IMR-90 (cell line): ENCODE data around the gene SLC35E4. TPM values are rescaled to one million over a fixed set of nuclear protein-coding genes. Genes with fewer than 3 reads are reported as not detected.

Experiments used
- ATAC-seq: fragments of 200-7000 bp; cut with Tn5 transposase; 2 replicates; pipeline ENCODE4 v1.9.1; 2020; ENCODE audit warnings: low read depth, mild to moderate bottlenecking, moderate library complexity
- BruUV-seq: library from RNA; stranded (reverse); fragments of 400-500 nt; replicated peaks from 2 replicates; lab custom pipeline; 2021; lab: Mats Ljungman, UMichigan
- CTCF ChIA-PET: fragments of 300-600 bp; formaldehyde crosslinking; extraction: SDS; loops from one replicate; lab custom pipeline; 2021; ENCODE audit warnings: antibody characterized with exemption; lab: Yijun Ruan, JAX
- POLR2A ChIA-PET: fragments of 300-600 bp; sonication (Branson Sonifier 250); formaldehyde crosslinking; loops from one replicate; lab custom pipeline; 2022; ENCODE audit warnings: antibody characterized with exemption; ENCODE audit not compliant: unreplicated experiment; lab: Charles Lee
- DNase-seq: peaks from one replicate; pipeline ENCODE4 v3.0.0; 2013
- H2AFZ ChIP-seq: replicated peaks from 2 replicates; pipeline ENCODE3; 2013; ENCODE audit warnings: low read length, mild to moderate bottlenecking; ENCODE audit not compliant: poor library complexity
- H2AK5ac ChIP-seq: 2 replicates; pipeline ENCODE4 v1.6.1; 2013; ENCODE audit warnings: low read depth, low read length, inconsistent platforms
- H2AK9ac ChIP-seq: replicated peaks from 2 replicates; pipeline ENCODE3; 2013; ENCODE audit warnings: mild to moderate bottlenecking, low read depth, low read length, moderate library complexity; ENCODE audit not compliant: poor library complexity
- H2BK120ac ChIP-seq: 2 replicates; pipeline ENCODE4 v1.6.1; 2013; ENCODE audit warnings: low read depth, low read length, inconsistent platforms
- H2BK15ac ChIP-seq: 3 replicates; pipeline ENCODE4 v1.6.1; 2013; ENCODE audit warnings: low read depth, low read length, inconsistent platforms
- H2BK20ac ChIP-seq: 2 replicates; pipeline ENCODE4 v1.6.1; 2013; ENCODE audit warnings: low read depth, mild to moderate bottlenecking, inconsistent platforms, low read length, moderate library complexity
- H2BK5ac ChIP-seq: 2 replicates; pipeline ENCODE4 v1.6.1; 2013; ENCODE audit warnings: mild to moderate bottlenecking, low read depth, low read length, inconsistent platforms; ENCODE audit not compliant: poor library complexity, severe bottlenecking
- H3K14ac ChIP-seq: replicated peaks from 2 replicates; pipeline ENCODE4 v1.6.1; 2013; ENCODE audit warnings: low read depth, low read length, inconsistent platforms
- H3K18ac ChIP-seq: 2 replicates; pipeline ENCODE4 v1.6.1; 2013; ENCODE audit warnings: low read depth, low read length, control low read depth
- H3K23ac ChIP-seq: 2 replicates; pipeline ENCODE4 v1.6.1; 2013; ENCODE audit warnings: low read depth, low read length, inconsistent platforms
- H3K27ac ChIP-seq: 2 replicates; pipeline ENCODE4 v1.5.1; 2013; ENCODE audit warnings: mild to moderate bottlenecking, control low read depth, low read length; ENCODE audit not compliant: insufficient read depth
- H3K27me3 ChIP-seq: 2 replicates; pipeline ENCODE4 v1.6.1; 2013; ENCODE audit warnings: low read length; ENCODE audit not compliant: control insufficient read depth, insufficient read depth
- H3K36me3 ChIP-seq: 2 replicates; pipeline ENCODE4 v1.6.1; 2013; ENCODE audit warnings: low read length, mixed read lengths; ENCODE audit not compliant: control insufficient read depth, insufficient read depth
- H3K4ac ChIP-seq: 2 replicates; pipeline ENCODE4 v1.6.1; 2013; ENCODE audit warnings: low read depth, low read length, inconsistent platforms
- H3K4me1 ChIP-seq: 2 replicates; pipeline ENCODE4 v1.6.1; 2013; ENCODE audit warnings: low read length, mixed read lengths; ENCODE audit not compliant: control insufficient read depth, insufficient read depth
- H3K4me2 ChIP-seq: 2 replicates; pipeline ENCODE4 v1.6.1; 2013; ENCODE audit warnings: low read depth, mild to moderate bottlenecking, control low read depth, low read length, moderate library complexity
- H3K4me3 ChIP-seq: 2 replicates; pipeline ENCODE4 v1.5.1; 2013; ENCODE audit warnings: low read depth, mild to moderate bottlenecking, control low read depth, low read length, moderate library complexity; ENCODE audit not compliant: insufficient read depth
- H3K56ac ChIP-seq: 2 replicates; pipeline ENCODE4 v1.6.1; 2013; ENCODE audit warnings: low read length, inconsistent platforms; ENCODE audit not compliant: insufficient read depth; ENCODE audit errors: extremely low read depth
- H3K79me1 ChIP-seq, 2 experiments: 2 replicates each; pipeline ENCODE4 v1.6.1; 2013; ENCODE audit warnings: low read length in 2 of 2, inconsistent platforms in 1 of 2, low read depth in 1 of 2
- H3K9ac ChIP-seq: 2 replicates; pipeline ENCODE4 v1.6.1; 2013; ENCODE audit warnings: low read depth, low read length, control low read depth
- H3K9me1 ChIP-seq: 2 replicates; pipeline ENCODE4 v1.6.1; 2013; ENCODE audit warnings: low read length, inconsistent platforms; ENCODE audit not compliant: insufficient read depth
- H3K9me3 ChIP-seq: 2 replicates; pipeline ENCODE4 v1.6.1; 2013; ENCODE audit warnings: low read length; ENCODE audit not compliant: control insufficient read depth, insufficient read depth
- H4K20me1 ChIP-seq: 2 replicates; pipeline ENCODE4 v1.6.1; 2013; ENCODE audit warnings: low read length, inconsistent platforms; ENCODE audit not compliant: insufficient read depth
- H4K5ac ChIP-seq: 2 replicates; pipeline ENCODE4 v1.6.1; 2013; ENCODE audit warnings: mild to moderate bottlenecking, low read depth, low read length, control low read depth
- H4K8ac ChIP-seq, 2 experiments: 2 replicates each; pipeline ENCODE4 v1.6.1; 2013; ENCODE audit warnings: low read depth in 2 of 2, low read length in 2 of 2, control low read depth in 1 of 2, inconsistent platforms in 1 of 2
- H4K91ac ChIP-seq: 2 replicates; pipeline ENCODE4 v1.6.1; 2013; ENCODE audit warnings: low read depth, low read length, inconsistent platforms; ENCODE audit not compliant: insufficient read depth
- BHLHE40 ChIP-seq: fragments of 150-350 bp; IDR thresholded peaks from 2 replicates; pipeline ENCODE4 v1.6.1; 2016; ENCODE audit warnings: mild to moderate bottlenecking, low read depth, low read length
- CEBPB ChIP-seq: IDR thresholded peaks from 2 replicates; pipeline ENCODE4 v1.6.1; 2012; ENCODE audit warnings: low read depth, low read length, improper control_type of control experiment
- CHD1 ChIP-seq: IDR thresholded peaks from 2 replicates; pipeline ENCODE4 v1.6.1; 2012; ENCODE audit warnings: low read depth, low read length, improper control_type of control experiment
- ELK1 ChIP-seq: fragments of 150-350 bp; IDR thresholded peaks from 2 replicates; pipeline ENCODE4 v1.6.1; 2016; ENCODE audit warnings: low read depth, mild to moderate bottlenecking, low read length, moderate library complexity, borderline replicate concordance
- FOS ChIP-seq: fragments of 150-350 bp; IDR thresholded peaks from 2 replicates; pipeline ENCODE4 v1.6.1; 2016; ENCODE audit warnings: low read depth, low read length
- MAFK ChIP-seq: IDR thresholded peaks from 2 replicates; pipeline ENCODE4 v1.6.1; 2012; ENCODE audit warnings: low read depth, low read length, improper control_type of control experiment
- MAZ ChIP-seq: IDR thresholded peaks from 2 replicates; pipeline ENCODE4 v1.6.1; 2012; ENCODE audit warnings: low read depth, mild to moderate bottlenecking, low read length, improper control_type of control experiment, moderate library complexity, borderline replicate concordance
- MXI1 ChIP-seq: IDR thresholded peaks from 2 replicates; pipeline ENCODE4 v1.6.1; 2012; ENCODE audit warnings: low read depth, mild to moderate bottlenecking, low read length, moderate library complexity, borderline replicate concordance
- NFE2L2 ChIP-seq: fragments of 150-350 bp; IDR thresholded peaks from 2 replicates; pipeline ENCODE4 v1.6.1; 2016; ENCODE audit warnings: low read depth, mild to moderate bottlenecking, low read length
- POLR2A ChIP-seq: IDR thresholded peaks from 2 replicates; pipeline ENCODE4 v1.6.1; 2012; ENCODE audit warnings: mild to moderate bottlenecking, low read depth, low read length
- RAD21 ChIP-seq: IDR thresholded peaks from 2 replicates; pipeline ENCODE4 v1.6.1; 2012; ENCODE audit warnings: low read length, improper control_type of control experiment
- RCOR1 ChIP-seq: IDR thresholded peaks from 2 replicates; pipeline ENCODE4 v1.6.1; 2012; ENCODE audit warnings: mild to moderate bottlenecking, low read length, improper control_type of control experiment; ENCODE audit not compliant: insufficient replicate concordance
- RFX5 ChIP-seq: IDR thresholded peaks from 2 replicates; pipeline ENCODE4 v1.8.0; 2012; ENCODE audit warnings: low read depth, mild to moderate bottlenecking, low read length, moderate library complexity
- SMC3 ChIP-seq: fragments of 150-350 bp; IDR thresholded peaks from 2 replicates; pipeline ENCODE4 v1.6.1; 2016; ENCODE audit warnings: low read depth, mild to moderate bottlenecking, antibody characterized with exemption, low read length, moderate library complexity
- WGBS, 2 experiments: methylation state at CpG; one replicate each; pipeline versions ENCODE4 v1.1.5 to v1.1.7; 2013; ENCODE audit warnings: missing lambda C conversion rate in 2 of 2; ENCODE audit not compliant: insufficient read length in 1 of 2; ENCODE audit errors: extremely low coverage in 2 of 2; 5-methylcytosine and 5-hydroxymethylcytosine counted together
- dilution Hi-C: fragments of 300-500 bp; cut with HindIII; formaldehyde crosslinking; loops from one replicate; pipeline ENCODE4 v1.14.3; 2018; ENCODE audit warnings: low sequenced_read_pairs; ENCODE audit not compliant: unreplicated experiment
- in situ Hi-C: fragments of 300-500 bp; cut with MboI; formaldehyde crosslinking; loops from 3 replicates; pipeline ENCODE4 v1.14.3; 2019; ENCODE audit warnings: low sequenced_read_pairs, inconsistent platforms, mixed read lengths
- intact Hi-C: fragments of 100-400 bp; cut with micrococcal nuclease; formaldehyde crosslinking; loops from 2 replicates; pipeline ENCODE4 v1.10.0; 2022
- polyA plus RNA-seq, 3 experiments: library from polyadenylated mRNA; depleted of rRNA; stranded (reverse); fragments of >200 nt; gene quantifications; 2 replicates each; pipeline ENCODE4 v1.2.3, GENCODE V29; 2012; ENCODE audit warnings: low replicate concordance in 1 of 3
- total RNA-seq: library from RNA; depleted of rRNA; stranded (reverse); fragments of >200 nt; gene quantifications from 2 replicates; pipeline ENCODE4 v1.2.3, GENCODE V29; 2012
- TF ChIP-seq, protein P1 (sequence below): fragments of 150-350 bp; IDR thresholded peaks from 2 replicates; pipeline ENCODE4 v1.6.1; 2017; ENCODE audit warnings: mild to moderate bottlenecking, antibody characterized with exemption, low read length, low read depth
- TF ChIP-seq, protein P2 (sequence below): conservative IDR thresholded peaks from 2 replicates; pipeline ENCODE4 v1.5.1; 2012; ENCODE audit warnings: mild to moderate bottlenecking, low read depth, low read length, improper control_type of control experiment

SLC35E4 gene
- total and polyA plus RNA-seq, 2 of the 4 experiments (the other 2 are of a cell fraction): 5.7 to 6.8 TPM

DNA sequence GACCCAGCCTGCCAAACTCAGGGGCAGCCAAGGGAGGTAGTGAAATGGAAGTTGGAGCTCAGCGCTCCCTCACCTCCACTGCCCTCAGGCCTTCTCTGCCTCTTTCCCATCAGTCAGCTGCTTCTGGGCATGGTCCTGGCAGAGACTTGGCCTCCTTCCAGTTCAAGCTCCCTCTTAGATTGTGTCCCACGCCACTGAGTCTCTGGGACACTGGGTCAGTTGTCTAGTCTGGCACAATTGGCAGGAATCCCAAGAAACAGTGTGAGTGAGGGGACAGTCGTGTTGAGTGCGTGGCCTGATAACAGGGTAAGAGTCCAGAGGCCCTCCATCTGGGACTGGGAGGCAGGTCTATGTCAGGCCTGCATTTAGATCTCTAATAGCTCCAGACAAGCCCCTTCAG, 7.1 kb upstream of the SLC35E4 start:
- POLR2A ChIA-PET: interaction anchor here (0.6 kb wide), 1 partner anchor 14 kb away, joined by 3 read pairs; no protein-coding TSS in a partner anchor
- no TSS peak for BruUV-seq

More for the DNA sequence above, 7.1 kb upstream of the SLC35E4 start:
- H3K14ac ChIP-seq: no peak overlapping the region
- no peak overlapping the region for H3K4me2 ChIP-seq
- no peaks in the 10 kb centered on the region for H4K20me1 ChIP-seq
- H4K5ac ChIP-seq: no peak overlapping the region
- H3K9ac ChIP-seq: no peak overlapping the region
- H3K79me1 ChIP-seq: no peaks in the 10 kb centered on the region
- no peaks in the 10 kb centered on the region for H3K36me3 ChIP-seq
- no peak overlapping the region for H2BK20ac ChIP-seq
- no peak overlapping the region for H4K8ac ChIP-seq
- H4K91ac ChIP-seq: no peak overlapping the region
- TF ChIP-seq, protein P1, sequence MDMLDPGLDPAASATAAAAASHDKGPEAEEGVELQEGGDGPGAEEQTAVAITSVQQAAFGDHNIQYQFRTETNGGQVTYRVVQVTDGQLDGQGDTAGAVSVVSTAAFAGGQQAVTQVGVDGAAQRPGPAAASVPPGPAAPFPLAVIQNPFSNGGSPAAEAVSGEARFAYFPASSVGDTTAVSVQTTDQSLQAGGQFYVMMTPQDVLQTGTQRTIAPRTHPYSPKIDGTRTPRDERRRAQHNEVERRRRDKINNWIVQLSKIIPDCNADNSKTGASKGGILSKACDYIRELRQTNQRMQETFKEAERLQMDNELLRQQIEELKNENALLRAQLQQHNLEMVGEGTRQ: no peak
- TF ChIP-seq RAD21 (no peak), BHLHE40 (no peak), ELK1 (no peak), NFE2L2 (no peak), MAZ (no peak), CEBPB (no peak), SMC3 (no peak), FOS (no peak), RFX5 (no peak), CHD1 (no peak), POLR2A (no peak), MXI1 (no peak), MAFK (no peak), RCOR1 (no peak)
- TF ChIP-seq, protein P2, sequence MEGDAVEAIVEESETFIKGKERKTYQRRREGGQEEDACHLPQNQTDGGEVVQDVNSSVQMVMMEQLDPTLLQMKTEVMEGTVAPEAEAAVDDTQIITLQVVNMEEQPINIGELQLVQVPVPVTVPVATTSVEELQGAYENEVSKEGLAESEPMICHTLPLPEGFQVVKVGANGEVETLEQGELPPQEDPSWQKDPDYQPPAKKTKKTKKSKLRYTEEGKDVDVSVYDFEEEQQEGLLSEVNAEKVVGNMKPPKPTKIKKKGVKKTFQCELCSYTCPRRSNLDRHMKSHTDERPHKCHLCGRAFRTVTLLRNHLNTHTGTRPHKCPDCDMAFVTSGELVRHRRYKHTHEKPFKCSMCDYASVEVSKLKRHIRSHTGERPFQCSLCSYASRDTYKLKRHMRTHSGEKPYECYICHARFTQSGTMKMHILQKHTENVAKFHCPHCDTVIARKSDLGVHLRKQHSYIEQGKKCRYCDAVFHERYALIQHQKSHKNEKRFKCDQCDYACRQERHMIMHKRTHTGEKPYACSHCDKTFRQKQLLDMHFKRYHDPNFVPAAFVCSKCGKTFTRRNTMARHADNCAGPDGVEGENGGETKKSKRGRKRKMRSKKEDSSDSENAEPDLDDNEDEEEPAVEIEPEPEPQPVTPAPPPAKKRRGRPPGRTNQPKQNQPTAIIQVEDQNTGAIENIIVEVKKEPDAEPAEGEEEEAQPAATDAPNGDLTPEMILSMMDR: no peak
- H3K4me3 ChIP-seq: no peak overlapping the region
- no peak overlapping the region for H3K56ac ChIP-seq
- ATAC-seq: no peak
- H2BK15ac ChIP-seq: no peak overlapping the region
- intact Hi-C loops: no loop called here
- H3K9me1 ChIP-seq: no peaks in the 10 kb centered on the region
- dilution Hi-C loops: no loop called here
- no peak overlapping the region for H3K4ac ChIP-seq
- H2BK5ac ChIP-seq: no peak overlapping the region
- DNase-seq: no peak
- no peaks in the 10 kb centered on the region for H3K4me1 ChIP-seq
- H3K23ac ChIP-seq: no peak overlapping the region
- H2AFZ ChIP-seq: no peak overlapping the region
- CTCF ChIA-PET: interaction anchor here (0.6 kb wide), 2 partner anchors 16 to 1214 kb away, joined by 3 to 4 read pairs; no protein-coding TSS in a partner anchor
- WGBS, 2 experiments: no CpG with 5 or more reads among the region's 4 CpGs
- H3K18ac ChIP-seq: no peak overlapping the region
- H3K9me3 ChIP-seq: no peaks in the 10 kb centered on the region
- H3K27me3 ChIP-seq: no peaks in the 10 kb centered on the region
- H3K27ac ChIP-seq: no peak overlapping the region
- no peak overlapping the region for H2AK9ac ChIP-seq
- no peak overlapping the region for H2BK120ac ChIP-seq
- in situ Hi-C loops: no loop called here
- H2AK5ac ChIP-seq: no peak overlapping the region
